ENCODE measurements around the gene MYO7A.

MYO7A gene

GRCh38 chr11:77230878-77231605 is 103.0 kb downstream of the MYO7A start:
- DNase-seq, result no peak

GRCh38 chr11:77231800-77232199 is 103.8 kb downstream of the MYO7A start:
- no peak for DNase-seq

- DNase-seq, result no peak
Measured at GRCh38 chr11:77232242-77232641, 104.2 kb downstream of the MYO7A start.

- DNase-seq, result no peak
Measured at GRCh38 chr11:77233011-77233410, 105.0 kb downstream of the MYO7A start.

- DNase-seq, result no peak
Measured at GRCh38 chr11:77236901-77237300, 108.9 kb downstream of the MYO7A start.

- no peak for DNase-seq
Measured at GRCh38 chr11:77244277-77245027, 116.4 kb downstream of the MYO7A start.

GRCh38 chr11:77249427-77249826 is 121.4 kb downstream of the MYO7A start:
- no peak for DNase-seq

- DNase-seq, result no peak
Measured at GRCh38 chr11:77250881-77251640, 123.0 kb downstream of the MYO7A start.

GRCh38 chr11:77252555-77253270 is 124.7 kb downstream of the MYO7A start:
- no peak for DNase-seq

- DNase-seq, result no peak
Measured at GRCh38 chr11:77253690-77254089, 125.6 kb downstream of the MYO7A start.

GRCh38 chr11:77259641-77260040 is 131.6 kb downstream of the MYO7A start:
- no peak for DNase-seq

GRCh38 chr11:77262803-77263202 is 134.8 kb downstream of the MYO7A start:
- no peak for DNase-seq

Data from GDM1 (cell line).